Measurements from ENCODE around the gene DOC2A.

The DOC2A gene

DNA sequence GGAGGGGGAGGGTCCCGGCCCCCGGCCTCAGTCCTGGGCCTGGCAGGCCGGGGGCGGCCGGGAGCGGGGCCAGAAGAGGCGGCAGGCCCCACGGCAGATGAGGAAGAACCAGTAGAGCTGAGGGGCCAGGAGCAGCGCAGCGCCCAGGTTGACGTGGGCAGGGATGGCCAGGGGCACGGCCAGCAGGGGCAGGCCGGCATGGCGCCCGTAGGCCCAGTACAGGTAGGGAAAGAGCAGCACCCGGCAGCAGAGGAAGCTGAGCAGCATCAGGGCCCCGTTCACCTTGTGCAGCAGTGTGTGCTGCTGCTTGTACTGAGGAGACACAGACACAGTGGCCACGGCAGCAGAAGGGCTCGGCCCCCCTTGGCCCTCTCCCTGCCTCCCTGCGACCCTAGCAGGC, 14.3 kb upstream of the DOC2A start:
- peaks cover 43% of the 10 kb centered on the region for H3K27me3 ChIP-seq (ENCODE audit: control insufficient read depth, low read length)

DNA sequence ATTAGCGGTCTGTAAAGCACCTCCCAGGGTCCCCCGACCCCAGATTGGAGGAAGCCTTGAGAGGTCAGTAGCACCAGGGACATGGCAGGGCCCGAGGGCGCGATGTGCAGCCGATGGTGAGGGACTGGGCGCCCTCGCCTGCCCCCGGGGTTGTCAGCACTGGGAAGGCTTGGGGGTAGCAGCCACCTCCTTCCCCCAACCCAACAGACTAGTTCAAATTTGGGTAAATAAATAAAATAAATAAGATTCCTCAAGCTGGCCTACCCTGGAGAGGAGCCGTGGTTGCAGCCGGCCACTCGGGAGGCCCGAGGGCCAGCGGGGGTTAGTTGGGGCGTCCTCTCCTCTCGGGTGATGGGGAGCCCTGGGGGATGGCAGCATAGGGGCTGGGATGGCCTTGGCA, 13.6 kb upstream of the DOC2A start:
- Histone ChIP-seq H3K4me3 (ENCODE audit: low read length) (no peak overlapping the region), H3F3A (ENCODE audit: control insufficient read depth, insufficient read depth) (no peaks in the 10 kb centered on the region), H3K4me1 (ENCODE audit: control insufficient read depth, low read length) (peaks cover 12% of the 10 kb centered on the region), H3K27me3 (ENCODE audit: control insufficient read depth, low read length) (peaks cover 39% of the 10 kb centered on the region), H3K27ac (ENCODE audit: low read depth, low read length) (no peak overlapping the region), H3K79me2 (ENCODE audit: control insufficient read depth, low read length) (no peaks in the 10 kb centered on the region), H4K20me1 (ENCODE audit: control insufficient read depth, insufficient read depth, low read depth, low read length) (no peaks in the 10 kb centered on the region), H3K9me2 (replicated peaks; ENCODE audit: control insufficient read depth, low read length) (no peaks in the 10 kb centered on the region), H3K9me3 (ENCODE audit: control insufficient read depth, insufficient read depth, low read length) (no peaks in the 10 kb centered on the region), H3K4me2 (ENCODE audit: low read length) (no peak overlapping the region), H3K36me3 (ENCODE audit: control insufficient read depth, low read length) (no peaks in the 10 kb centered on the region)
- no peak for TF ChIP-seq EZH2phosphoT487 (IDR thresholded peaks at IDR 0.05; ENCODE audit: borderline replicate concordance, low read length)
- TF ChIP-seq, protein P1, sequence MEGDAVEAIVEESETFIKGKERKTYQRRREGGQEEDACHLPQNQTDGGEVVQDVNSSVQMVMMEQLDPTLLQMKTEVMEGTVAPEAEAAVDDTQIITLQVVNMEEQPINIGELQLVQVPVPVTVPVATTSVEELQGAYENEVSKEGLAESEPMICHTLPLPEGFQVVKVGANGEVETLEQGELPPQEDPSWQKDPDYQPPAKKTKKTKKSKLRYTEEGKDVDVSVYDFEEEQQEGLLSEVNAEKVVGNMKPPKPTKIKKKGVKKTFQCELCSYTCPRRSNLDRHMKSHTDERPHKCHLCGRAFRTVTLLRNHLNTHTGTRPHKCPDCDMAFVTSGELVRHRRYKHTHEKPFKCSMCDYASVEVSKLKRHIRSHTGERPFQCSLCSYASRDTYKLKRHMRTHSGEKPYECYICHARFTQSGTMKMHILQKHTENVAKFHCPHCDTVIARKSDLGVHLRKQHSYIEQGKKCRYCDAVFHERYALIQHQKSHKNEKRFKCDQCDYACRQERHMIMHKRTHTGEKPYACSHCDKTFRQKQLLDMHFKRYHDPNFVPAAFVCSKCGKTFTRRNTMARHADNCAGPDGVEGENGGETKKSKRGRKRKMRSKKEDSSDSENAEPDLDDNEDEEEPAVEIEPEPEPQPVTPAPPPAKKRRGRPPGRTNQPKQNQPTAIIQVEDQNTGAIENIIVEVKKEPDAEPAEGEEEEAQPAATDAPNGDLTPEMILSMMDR (IDR thresholded peaks at IDR 0.05; ENCODE audit: low read depth, low read length, poor library complexity, severe bottlenecking) = no peak

More for the DNA sequence above, 14.3 kb upstream of the DOC2A start:
- Histone ChIP-seq H3K9me2 (replicated peaks; ENCODE audit: control insufficient read depth, low read length) (no peaks in the 10 kb centered on the region), H3K36me3 (ENCODE audit: control insufficient read depth, low read length) (no peaks in the 10 kb centered on the region), H3K9me3 (ENCODE audit: control insufficient read depth, insufficient read depth, low read length) (no peaks in the 10 kb centered on the region), H3K4me1 (ENCODE audit: control insufficient read depth, low read length) (peaks cover 12% of the 10 kb centered on the region), H3F3A (ENCODE audit: control insufficient read depth, insufficient read depth) (no peaks in the 10 kb centered on the region), H3K4me3 (ENCODE audit: low read length) (no peak overlapping the region), H3K4me2 (ENCODE audit: low read length) (no peak overlapping the region), H3K79me2 (ENCODE audit: control insufficient read depth, low read length) (no peaks in the 10 kb centered on the region), H4K20me1 (ENCODE audit: control insufficient read depth, insufficient read depth, low read depth, low read length) (no peaks in the 10 kb centered on the region), H3K27ac (ENCODE audit: low read depth, low read length) (no peak overlapping the region)
- TF ChIP-seq EZH2phosphoT487 (IDR thresholded peaks at IDR 0.05; ENCODE audit: borderline replicate concordance, low read length) = no peak
- TF ChIP-seq, protein P1 (IDR thresholded peaks at IDR 0.05; ENCODE audit: low read depth, low read length, poor library complexity, severe bottlenecking) = no peak

GRCh38 chr16:30023586-30023985, 12.8 kb upstream of the DOC2A start:
- H3K36me3 ChIP-seq (ENCODE audit: control insufficient read depth, low read length) = no peaks in the 10 kb centered on the region
- no peak overlapping the region for H3K4me3 ChIP-seq (ENCODE audit: low read length)
- H3K4me1 ChIP-seq (ENCODE audit: control insufficient read depth, low read length) = peaks cover 12% of the 10 kb centered on the region
- H3K9me3 ChIP-seq (ENCODE audit: control insufficient read depth, insufficient read depth, low read length) = no peaks in the 10 kb centered on the region
- no peak overlapping the region for H3K27ac ChIP-seq (ENCODE audit: low read depth, low read length)
- H3K79me2 ChIP-seq (ENCODE audit: control insufficient read depth, low read length) = no peaks in the 10 kb centered on the region
- peaks cover 35% of the 10 kb centered on the region for H3K27me3 ChIP-seq (ENCODE audit: control insufficient read depth, low read length)
- H4K20me1 ChIP-seq (ENCODE audit: control insufficient read depth, insufficient read depth, low read depth, low read length) = no peaks in the 10 kb centered on the region
- no peak overlapping the region for H3K4me2 ChIP-seq (ENCODE audit: low read length)
- TF ChIP-seq EZH2phosphoT487 (IDR thresholded peaks at IDR 0.05; ENCODE audit: borderline replicate concordance, low read length) = no peak
- TF ChIP-seq, protein P1 (IDR thresholded peaks at IDR 0.05; ENCODE audit: low read depth, low read length, poor library complexity, severe bottlenecking) = no peak
- no peaks in the 10 kb centered on the region for H3K9me2 ChIP-seq (replicated peaks; ENCODE audit: control insufficient read depth, low read length)
- H3F3A ChIP-seq (ENCODE audit: control insufficient read depth, insufficient read depth) = no peaks in the 10 kb centered on the region
